Measurements from ENCODE around the gene PHIP.

PHIP gene

GRCh38 chr6:78986161-78986560 is 91.9 kb downstream of the PHIP start:
- intact Hi-C loops (cut with DNase I; ENCODE audit: low total_unique reads): no loop called here

GRCh38 chr6:78984225-78984950 is 93.7 kb downstream of the PHIP start:
- H3K4me1 ChIP-seq: no peaks in the 10 kb centered on the region
- no peaks in the 10 kb centered on the region for H3K9me3 ChIP-seq
- no peak overlapping the region for H3K4me3 ChIP-seq
- intact Hi-C loops (cut with DNase I; ENCODE audit: low total_unique reads): no loop called here
- no peaks in the 10 kb centered on the region for H3K27me3 ChIP-seq
- no peak for DNase-seq
- H3K36me3 ChIP-seq: peaks cover 68 to 92% (median 71%) of the 10 kb centered on the region in 3 donors
- H3K27ac ChIP-seq: no peak overlapping the region
- TF ChIP-seq CTCF (IDR thresholded peaks at IDR 0.05): no peak

More at GRCh38 chr6:78986161-78986560, 91.9 kb downstream of the PHIP start:
- TF ChIP-seq CTCF (IDR thresholded peaks at IDR 0.05): no peak
- Histone ChIP-seq H3K27ac (no peak overlapping the region), H3K9me3 (no peaks in the 10 kb centered on the region), H3K36me3 (peaks cover 63 to 86% (median 65%) of the 10 kb centered on the region in 3 donors), H3K4me1 (no peaks in the 10 kb centered on the region), H3K4me3 (no peak overlapping the region), H3K27me3 (no peaks in the 10 kb centered on the region)
- DNase-seq: no peak

GRCh38 chr6:78967191-78967590 is 110.9 kb downstream of the PHIP start:
- Histone ChIP-seq H3K36me3 (peaks cover 71 to 82% (median 79%) of the 10 kb centered on the region in 3 donors), H3K4me3 (no peak overlapping the region), H3K9me3 (no peaks in the 10 kb centered on the region), H3K27ac (no peak overlapping the region), H3K27me3 (no peaks in the 10 kb centered on the region), H3K4me1 (no peaks in the 10 kb centered on the region)
- intact Hi-C loops (cut with DNase I; ENCODE audit: low total_unique reads): no loop called here
- TF ChIP-seq CTCF (IDR thresholded peaks at IDR 0.05): no peak
- no peak for DNase-seq

- no peaks in the 10 kb centered on the region for H3K9me3 ChIP-seq
- no peak for DNase-seq
- intact Hi-C loops (cut with DNase I; ENCODE audit: low total_unique reads): no loop called here
- no peak overlapping the region for H3K27ac ChIP-seq
- no peak for TF ChIP-seq CTCF (IDR thresholded peaks at IDR 0.05)
- H3K4me1 ChIP-seq: no peaks in the 10 kb centered on the region
- no peaks in the 10 kb centered on the region for H3K27me3 ChIP-seq
- H3K36me3 ChIP-seq: peaks cover 74 to 85% (median 83%) of the 10 kb centered on the region in 3 donors
- H3K4me3 ChIP-seq: no peak overlapping the region
These were observed 111.5 kb downstream of the PHIP start for GRCh38 chr6:78966542-78966941.

- no peaks in the 10 kb centered on the region for H3K9me3 ChIP-seq
- H3K4me1 ChIP-seq: no peaks in the 10 kb centered on the region
- no peak overlapping the region for H3K27ac ChIP-seq
- H3K4me3 ChIP-seq: no peak overlapping the region
- no peak for DNase-seq
- intact Hi-C loops (cut with DNase I; ENCODE audit: low total_unique reads): no loop called here
- H3K36me3 ChIP-seq: peaks cover 53 to 88% (median 70%) of the 10 kb centered on the region in 3 donors
- no peaks in the 10 kb centered on the region for H3K27me3 ChIP-seq
- no peak for TF ChIP-seq CTCF (IDR thresholded peaks at IDR 0.05)
These were observed 115.6 kb downstream of the PHIP start for GRCh38 chr6:78962448-78962847.
